Body of pancreas (tissue), 4 donors: ENCODE measurements around the gene P3H1. TPM values are rescaled to one million over a fixed set of nuclear protein-coding genes. Genes with fewer than 3 reads are reported as not detected.
"Not testable (repeated sequence)": the region's sequence is repeated elsewhere in the genome, so short reads cannot be mapped to it uniquely, and the experiment has no call there.

Experiments used
- ATAC-seq: fragments of 150-250 bp; one replicate; pipeline ENCODE4 v1.9.1; 2016
- DNase-seq, 4 donors: peaks; one replicate each; pipeline ENCODE4 v3.0.0-alpha.2; 2019
- H3K27ac ChIP-seq, 4 donors: fragments of 200-600 bp; sonication (generic); 1 replicate in 3 of 4; 2 replicates in 1 of 4; pipeline versions ENCODE4 v1.5.1 to v1.6.1; 2016 to 2019; ENCODE audit warnings: mild to moderate bottlenecking in 1 of 4, mixed read lengths in 1 of 4, moderate library complexity in 1 of 4
- H3K27me3 ChIP-seq, 2 donors: fragments of 200-600 bp; sonication (generic); one replicate each; pipeline ENCODE4 v1.6.0; 2016; ENCODE audit warnings: mild to moderate bottlenecking in 1 of 2
- H3K36me3 ChIP-seq, 2 donors: fragments of 200-600 bp; sonication (generic); replicated peaks in 1 of 2; 2 replicates each; pipeline ENCODE4 v1.5.1; 2016; ENCODE audit warnings: low read depth in 2 of 2; ENCODE audit not compliant: insufficient read depth in 1 of 2
- H3K4me1 ChIP-seq: fragments of 200-600 bp; sonication (generic); one replicate; pipeline ENCODE4 v1.6.0; 2016
- H3K4me3 ChIP-seq, 2 donors: fragments of 200-600 bp; sonication (generic); 1 replicate in 1 of 2; 2 replicates in 1 of 2; pipeline ENCODE4 v1.5.1; 2016 to 2019
- H3K9me3 ChIP-seq, 3 donors: fragments of 200-600 bp; sonication (generic); 1 replicate in 2 of 3; 2 replicates in 1 of 3; pipeline ENCODE4 v1.5.1; 2016
- CTCF ChIP-seq, 7 experiments: fragments of 450-650 bp in 4 of 7; fragments of 200-600 bp in 3 of 7; sonication (generic) in 3 of 7; IDR thresholded peaks; one replicate each; pipeline ENCODE4 v1.5.1; 2016 to 2019; ENCODE audit warnings: antibody characterized with exemption in 7 of 7
- POLR2A ChIP-seq, 3 donors: fragments of 450-650 bp; IDR thresholded peaks; one replicate each; pipeline ENCODE4 v1.6.1; 2016; ENCODE audit warnings: antibody characterized with exemption in 3 of 3, mild to moderate bottlenecking in 2 of 3
- WGBS, 2 donors: methylation state at CpG; one replicate each; pipeline ENCODE4 v1.1.5; 2017; 5-methylcytosine and 5-hydroxymethylcytosine counted together
- intact Hi-C: fragments of 100-400 bp; cut with DNase I; formaldehyde crosslinking; loops from one replicate; pipeline ENCODE4 v1.15.1; 2023
- total RNA-seq, 2 donors: library from RNA; depleted of rRNA; stranded (reverse); fragments of >200 nt; gene quantifications; one replicate each; pipeline ENCODE4 v1.1.0, GENCODE V29; 2016

Gene P3H1
- total RNA-seq = 10 to 100 TPM; 16.9 to 34.9 TPM

- peak within 1 kb of the TSS; percentile 88 to 96 for H3K4me3 ChIP-seq
- H3K9me3 ChIP-seq = no peaks in the 10 kb centered on the region
- ATAC-seq = peak; percentile 98
- no peaks in the 10 kb centered on the region for H3K36me3 ChIP-seq
- peak within 1 kb of the TSS; percentile 65 to 92 (median 78) for H3K27ac ChIP-seq
- peaks cover 28% of the 10 kb centered on the region for H3K4me1 ChIP-seq
- 0% methylated on average over 19 to 82 of the region's 82 CpGs for WGBS, 2 donors
- TF ChIP-seq POLR2A (IDR thresholded peaks at IDR 0.05) (peak; percentile 84 to 93 (median 93)), CTCF (IDR thresholded peaks at IDR 0.05) (no peak)
- intact Hi-C loops = loop anchor here (10.0 kb wide), 1 partner anchor 92 kb away; no protein-coding TSS in a partner anchor
- peak; percentile 100 for DNase-seq
- no peaks in the 10 kb centered on the region for H3K27me3 ChIP-seq
Observed at GRCh38 chr1:42766741-42767509, at the start of gene P3H1, which contains the start of gene C1orf50. P3H1 (minus strand) TSS chr1:42767028; CDS start chr1:42766971, 57 bp downstream. C1orf50 (plus strand) TSS chr1:42767249; CDS start chr1:42767312, 63 bp downstream.

- intact Hi-C loops = no loop called here
- no peaks in the 10 kb centered on the region for H3K36me3 ChIP-seq
- TF ChIP-seq POLR2A (IDR thresholded peaks at IDR 0.05) = no peak
- TF ChIP-seq CTCF (IDR thresholded peaks at IDR 0.05) = no peak
- WGBS, 2 donors = 46 to 49% methylated on average over 7 of the region's 7 CpGs
- no peaks in the 10 kb centered on the region for H3K27me3 ChIP-seq
- H3K4me1 ChIP-seq = peaks cover 19% of the 10 kb centered on the region
- no peak overlapping the region for H3K4me3 ChIP-seq
- H3K27ac ChIP-seq = peak overlapping the region; percentile 88 to 100 (median 98)
- no peaks in the 10 kb centered on the region for H3K9me3 ChIP-seq
- ATAC-seq (no peak), DNase-seq (no peak)
Observed at GRCh38 chr1:42815941-42816584, 49.2 kb upstream of the P3H1 start.

- H3K9me3 ChIP-seq, intact Hi-C loops, H3K36me3 ChIP-seq, H3K4me3 ChIP-seq, H3K27me3 ChIP-seq, H3K27ac ChIP-seq, ATAC-seq, DNase-seq: not testable (repeated sequence)
- 92 to 94% methylated on average over 2 to 3 of the region's 3 CpGs for WGBS, 2 donors
- H3K4me1 ChIP-seq = peaks cover 19% of the 10 kb centered on the region
Observed at GRCh38 chr1:42814815-42815214, 48.0 kb upstream of the P3H1 start.

GRCh38 chr1:42807056-42807668 lies 40.3 kb upstream of the P3H1 start:
- no peaks in the 10 kb centered on the region for H3K9me3 ChIP-seq
- TF ChIP-seq POLR2A (IDR thresholded peaks at IDR 0.05) (no peak), CTCF (IDR thresholded peaks at IDR 0.05) (no peak)
- no peak for ATAC-seq
- intact Hi-C loops = no loop called here
- no peak overlapping the region for H3K27ac ChIP-seq
- DNase-seq = no peak
- H3K4me3 ChIP-seq = no peak overlapping the region
- no peaks in the 10 kb centered on the region for H3K4me1 ChIP-seq
- H3K36me3 ChIP-seq = no peaks in the 10 kb centered on the region
- no peaks in the 10 kb centered on the region for H3K27me3 ChIP-seq

GRCh38 chr1:42806593-42806992 lies 39.8 kb upstream of the P3H1 start:
- H3K27me3 ChIP-seq = no peaks in the 10 kb centered on the region
- H3K4me1 ChIP-seq = no peaks in the 10 kb centered on the region

More at GRCh38 chr1:42806593-42806992, 39.8 kb upstream of the P3H1 start:
- 86 to 88% methylated on average over 5 of the region's 5 CpGs for WGBS, 2 donors
- no peak for ATAC-seq
- H3K9me3 ChIP-seq = no peaks in the 10 kb centered on the region
- no peak overlapping the region for H3K27ac ChIP-seq
- H3K36me3 ChIP-seq = no peaks in the 10 kb centered on the region
- H3K4me3 ChIP-seq = no peak overlapping the region
- intact Hi-C loops = no loop called here
- TF ChIP-seq POLR2A (IDR thresholded peaks at IDR 0.05) = no peak
- TF ChIP-seq CTCF (IDR thresholded peaks at IDR 0.05) = no peak
- no peak for DNase-seq
